ENCODE results near the gene KIF26B. TPM values are rescaled to one million over a fixed set of nuclear protein-coding genes. Genes with fewer than 3 reads are reported as not detected.

The KIF26B gene
- total and polyA plus RNA-seq, 2 experiments from 2014 or later, result 0.03 to 0.76 TPM

DNA sequence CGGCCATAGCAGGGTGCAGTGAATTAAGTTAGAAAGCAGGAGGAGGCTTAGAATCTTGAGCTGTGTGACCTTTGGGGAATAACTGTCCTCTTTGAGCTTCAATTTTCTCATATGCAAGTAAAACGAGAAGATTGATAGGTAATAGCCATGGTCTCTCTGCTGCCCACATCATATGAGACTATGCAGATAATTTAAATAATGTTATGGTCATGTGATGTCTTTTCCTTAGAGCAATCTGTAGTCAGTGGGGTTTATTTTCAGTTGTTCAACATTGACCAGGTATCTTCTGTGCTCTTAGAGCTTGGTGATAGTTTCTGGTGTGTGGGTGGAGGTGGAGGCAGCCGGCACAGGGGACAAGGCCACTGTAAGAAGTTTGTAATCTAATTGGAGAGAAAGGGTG, 537.1 kb downstream of the KIF26B start:
- Histone ChIP-seq H3K79me2 (replicated peaks; ENCODE audit: insufficient read depth) (no peaks in the 10 kb centered on the region), H3K27ac (ENCODE audit: low read depth) (no peak overlapping the region), H3K36me3 (ENCODE audit: insufficient read depth) (no peaks in the 10 kb centered on the region), H3K27me3 (ENCODE audit: insufficient read depth) (no peaks in the 10 kb centered on the region), H4K20me1 (replicated peaks; ENCODE audit: insufficient read depth) (no peaks in the 10 kb centered on the region), H2AFZ (no peak overlapping the region), H3K4me2 (no peak overlapping the region), H3K4me1 (ENCODE audit: insufficient read depth) (no peaks in the 10 kb centered on the region), H3K9me2 (ENCODE audit: insufficient read depth) (no peaks in the 10 kb centered on the region), H3K4me3 (no peak overlapping the region), H3F3A (replicated peaks; ENCODE audit: low read depth) (no peaks in the 10 kb centered on the region)
- DNase-seq (ENCODE audit: low spot score), result no peak
- ATAC-seq, result no peak
- H3K9me3 Mint-ChIP-seq, result no peaks in the 10 kb centered on the region
- H3K27ac Mint-ChIP-seq, result no peak overlapping the region
- peaks cover 3% of the 10 kb centered on the region; the same call in 2 of the 3 replicates for H3K4me1 Mint-ChIP-seq
- TF ChIP-seq EZH2phosphoT487 (IDR thresholded peaks at IDR 0.05; ENCODE audit: unreplicated experiment) (no peak), EZH2 (IDR thresholded peaks at IDR 0.05; ENCODE audit: low read depth, unreplicated experiment) (no peak), ZNF331 (CRISPR knock-in tag; IDR thresholded peaks at IDR 0.05; ENCODE audit: low read depth) (no peak), STAT1 (IDR thresholded peaks at IDR 0.05; ENCODE audit: unreplicated experiment) (no peak), NANOG (IDR thresholded peaks at IDR 0.05; ENCODE audit: borderline replicate concordance) (no peak), JUNB (IDR thresholded peaks at IDR 0.05; ENCODE audit: unreplicated experiment) (no peak), CREB1 (CRISPR knock-in tag; IDR thresholded peaks at IDR 0.05; ENCODE audit: low read depth) (no peak), ZNF114 (CRISPR knock-in tag; IDR thresholded peaks at IDR 0.05) (no peak), POLR2AphosphoS5 (IDR thresholded peaks at IDR 0.05; ENCODE audit: low read depth) (no peak)
- TF ChIP-seq, protein P1, sequence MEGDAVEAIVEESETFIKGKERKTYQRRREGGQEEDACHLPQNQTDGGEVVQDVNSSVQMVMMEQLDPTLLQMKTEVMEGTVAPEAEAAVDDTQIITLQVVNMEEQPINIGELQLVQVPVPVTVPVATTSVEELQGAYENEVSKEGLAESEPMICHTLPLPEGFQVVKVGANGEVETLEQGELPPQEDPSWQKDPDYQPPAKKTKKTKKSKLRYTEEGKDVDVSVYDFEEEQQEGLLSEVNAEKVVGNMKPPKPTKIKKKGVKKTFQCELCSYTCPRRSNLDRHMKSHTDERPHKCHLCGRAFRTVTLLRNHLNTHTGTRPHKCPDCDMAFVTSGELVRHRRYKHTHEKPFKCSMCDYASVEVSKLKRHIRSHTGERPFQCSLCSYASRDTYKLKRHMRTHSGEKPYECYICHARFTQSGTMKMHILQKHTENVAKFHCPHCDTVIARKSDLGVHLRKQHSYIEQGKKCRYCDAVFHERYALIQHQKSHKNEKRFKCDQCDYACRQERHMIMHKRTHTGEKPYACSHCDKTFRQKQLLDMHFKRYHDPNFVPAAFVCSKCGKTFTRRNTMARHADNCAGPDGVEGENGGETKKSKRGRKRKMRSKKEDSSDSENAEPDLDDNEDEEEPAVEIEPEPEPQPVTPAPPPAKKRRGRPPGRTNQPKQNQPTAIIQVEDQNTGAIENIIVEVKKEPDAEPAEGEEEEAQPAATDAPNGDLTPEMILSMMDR (conservative IDR thresholded peaks at IDR 0.05; ENCODE audit: low read depth in 2 of 2), result no peak
- TF ChIP-seq, protein P2, sequence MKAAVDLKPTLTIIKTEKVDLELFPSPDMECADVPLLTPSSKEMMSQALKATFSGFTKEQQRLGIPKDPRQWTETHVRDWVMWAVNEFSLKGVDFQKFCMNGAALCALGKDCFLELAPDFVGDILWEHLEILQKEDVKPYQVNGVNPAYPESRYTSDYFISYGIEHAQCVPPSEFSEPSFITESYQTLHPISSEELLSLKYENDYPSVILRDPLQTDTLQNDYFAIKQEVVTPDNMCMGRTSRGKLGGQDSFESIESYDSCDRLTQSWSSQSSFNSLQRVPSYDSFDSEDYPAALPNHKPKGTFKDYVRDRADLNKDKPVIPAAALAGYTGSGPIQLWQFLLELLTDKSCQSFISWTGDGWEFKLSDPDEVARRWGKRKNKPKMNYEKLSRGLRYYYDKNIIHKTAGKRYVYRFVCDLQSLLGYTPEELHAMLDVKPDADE (IDR thresholded peaks at IDR 0.05), result no peak
- TF ChIP-seq, protein P3, sequence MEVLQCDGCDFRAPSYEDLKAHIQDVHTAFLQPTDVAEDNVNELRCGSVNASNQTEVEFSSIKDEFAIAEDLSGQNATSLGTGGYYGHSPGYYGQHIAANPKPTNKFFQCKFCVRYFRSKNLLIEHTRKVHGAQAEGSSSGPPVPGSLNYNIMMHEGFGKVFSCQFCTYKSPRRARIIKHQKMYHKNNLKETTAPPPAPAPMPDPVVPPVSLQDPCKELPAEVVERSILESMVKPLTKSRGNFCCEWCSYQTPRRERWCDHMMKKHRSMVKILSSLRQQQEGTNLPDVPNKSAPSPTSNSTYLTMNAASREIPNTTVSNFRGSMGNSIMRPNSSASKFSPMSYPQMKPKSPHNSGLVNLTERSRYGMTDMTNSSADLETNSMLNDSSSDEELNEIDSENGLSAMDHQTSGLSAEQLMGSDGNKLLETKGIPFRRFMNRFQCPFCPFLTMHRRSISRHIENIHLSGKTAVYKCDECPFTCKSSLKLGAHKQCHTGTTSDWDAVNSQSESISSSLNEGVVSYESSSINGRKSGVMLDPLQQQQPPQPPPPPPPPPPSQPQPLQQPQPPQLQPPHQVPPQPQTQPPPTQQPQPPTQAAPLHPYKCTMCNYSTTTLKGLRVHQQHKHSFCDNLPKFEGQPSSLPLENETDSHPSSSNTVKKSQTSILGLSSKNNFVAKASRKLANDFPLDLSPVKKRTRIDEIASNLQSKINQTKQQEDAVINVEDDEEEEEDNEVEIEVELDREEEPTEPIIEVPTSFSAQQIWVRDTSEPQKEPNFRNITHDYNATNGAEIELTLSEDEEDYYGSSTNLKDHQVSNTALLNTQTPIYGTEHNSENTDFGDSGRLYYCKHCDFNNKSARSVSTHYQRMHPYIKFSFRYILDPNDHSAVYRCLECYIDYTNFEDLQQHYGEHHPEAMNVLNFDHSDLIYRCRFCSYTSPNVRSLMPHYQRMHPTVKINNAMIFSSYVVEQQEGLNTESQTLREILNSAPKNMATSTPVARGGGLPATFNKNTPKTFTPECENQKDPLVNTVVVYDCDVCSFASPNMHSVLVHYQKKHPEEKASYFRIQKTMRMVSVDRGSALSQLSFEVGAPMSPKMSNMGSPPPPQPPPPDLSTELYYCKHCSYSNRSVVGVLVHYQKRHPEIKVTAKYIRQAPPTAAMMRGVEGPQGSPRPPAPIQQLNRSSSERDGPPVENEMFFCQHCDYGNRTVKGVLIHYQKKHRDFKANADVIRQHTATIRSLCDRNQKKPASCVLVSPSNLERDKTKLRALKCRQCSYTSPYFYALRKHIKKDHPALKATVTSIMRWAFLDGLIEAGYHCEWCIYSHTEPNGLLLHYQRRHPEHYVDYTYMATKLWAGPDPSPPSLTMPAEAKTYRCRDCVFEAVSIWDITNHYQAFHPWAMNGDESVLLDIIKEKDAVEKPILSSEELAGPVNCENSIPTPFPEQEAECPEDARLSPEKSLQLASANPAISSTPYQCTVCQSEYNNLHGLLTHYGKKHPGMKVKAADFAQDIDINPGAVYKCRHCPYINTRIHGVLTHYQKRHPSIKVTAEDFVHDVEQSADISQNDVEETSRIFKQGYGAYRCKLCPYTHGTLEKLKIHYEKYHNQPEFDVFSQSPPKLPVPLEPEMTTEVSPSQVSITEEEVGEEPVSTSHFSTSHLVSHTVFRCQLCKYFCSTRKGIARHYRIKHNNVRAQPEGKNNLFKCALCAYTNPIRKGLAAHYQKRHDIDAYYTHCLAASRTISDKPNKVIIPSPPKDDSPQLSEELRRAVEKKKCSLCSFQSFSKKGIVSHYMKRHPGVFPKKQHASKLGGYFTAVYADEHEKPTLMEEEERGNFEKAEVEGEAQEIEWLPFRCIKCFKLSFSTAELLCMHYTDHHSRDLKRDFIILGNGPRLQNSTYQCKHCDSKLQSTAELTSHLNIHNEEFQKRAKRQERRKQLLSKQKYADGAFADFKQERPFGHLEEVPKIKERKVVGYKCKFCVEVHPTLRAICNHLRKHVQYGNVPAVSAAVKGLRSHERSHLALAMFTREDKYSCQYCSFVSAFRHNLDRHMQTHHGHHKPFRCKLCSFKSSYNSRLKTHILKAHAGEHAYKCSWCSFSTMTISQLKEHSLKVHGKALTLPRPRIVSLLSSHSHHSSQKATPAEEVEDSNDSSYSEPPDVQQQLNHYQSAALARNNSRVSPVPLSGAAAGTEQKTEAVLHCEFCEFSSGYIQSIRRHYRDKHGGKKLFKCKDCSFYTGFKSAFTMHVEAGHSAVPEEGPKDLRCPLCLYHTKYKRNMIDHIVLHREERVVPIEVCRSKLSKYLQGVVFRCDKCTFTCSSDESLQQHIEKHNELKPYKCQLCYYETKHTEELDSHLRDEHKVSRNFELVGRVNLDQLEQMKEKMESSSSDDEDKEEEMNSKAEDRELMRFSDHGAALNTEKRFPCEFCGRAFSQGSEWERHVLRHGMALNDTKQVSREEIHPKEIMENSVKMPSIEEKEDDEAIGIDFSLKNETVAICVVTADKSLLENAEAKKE (CRISPR knock-in tag; IDR thresholded peaks at IDR 0.05), result no peak
- TF ChIP-seq, protein P4, sequence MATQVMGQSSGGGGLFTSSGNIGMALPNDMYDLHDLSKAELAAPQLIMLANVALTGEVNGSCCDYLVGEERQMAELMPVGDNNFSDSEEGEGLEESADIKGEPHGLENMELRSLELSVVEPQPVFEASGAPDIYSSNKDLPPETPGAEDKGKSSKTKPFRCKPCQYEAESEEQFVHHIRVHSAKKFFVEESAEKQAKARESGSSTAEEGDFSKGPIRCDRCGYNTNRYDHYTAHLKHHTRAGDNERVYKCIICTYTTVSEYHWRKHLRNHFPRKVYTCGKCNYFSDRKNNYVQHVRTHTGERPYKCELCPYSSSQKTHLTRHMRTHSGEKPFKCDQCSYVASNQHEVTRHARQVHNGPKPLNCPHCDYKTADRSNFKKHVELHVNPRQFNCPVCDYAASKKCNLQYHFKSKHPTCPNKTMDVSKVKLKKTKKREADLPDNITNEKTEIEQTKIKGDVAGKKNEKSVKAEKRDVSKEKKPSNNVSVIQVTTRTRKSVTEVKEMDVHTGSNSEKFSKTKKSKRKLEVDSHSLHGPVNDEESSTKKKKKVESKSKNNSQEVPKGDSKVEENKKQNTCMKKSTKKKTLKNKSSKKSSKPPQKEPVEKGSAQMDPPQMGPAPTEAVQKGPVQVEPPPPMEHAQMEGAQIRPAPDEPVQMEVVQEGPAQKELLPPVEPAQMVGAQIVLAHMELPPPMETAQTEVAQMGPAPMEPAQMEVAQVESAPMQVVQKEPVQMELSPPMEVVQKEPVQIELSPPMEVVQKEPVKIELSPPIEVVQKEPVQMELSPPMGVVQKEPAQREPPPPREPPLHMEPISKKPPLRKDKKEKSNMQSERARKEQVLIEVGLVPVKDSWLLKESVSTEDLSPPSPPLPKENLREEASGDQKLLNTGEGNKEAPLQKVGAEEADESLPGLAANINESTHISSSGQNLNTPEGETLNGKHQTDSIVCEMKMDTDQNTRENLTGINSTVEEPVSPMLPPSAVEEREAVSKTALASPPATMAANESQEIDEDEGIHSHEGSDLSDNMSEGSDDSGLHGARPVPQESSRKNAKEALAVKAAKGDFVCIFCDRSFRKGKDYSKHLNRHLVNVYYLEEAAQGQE (IDR thresholded peaks at IDR 0.05; ENCODE audit: unreplicated experiment), result no peak
- no peak overlapping the region for H3K4me3 Mint-ChIP-seq
- H3K36me3 Mint-ChIP-seq (ENCODE audit: low read depth), result peaks cover 2% of the 10 kb centered on the region; the same call in 1 of the 3 replicates
- peaks cover 19% of the 10 kb centered on the region for H3K27me3 Mint-ChIP-seq (ENCODE audit: insufficient read depth, low read depth, poor library complexity)
